Measurements from ENCODE around the gene CHCHD3. TPM values are rescaled to one million over a fixed set of nuclear protein-coding genes. Genes with fewer than 3 reads are reported as not detected.

Gene CHCHD3
- total RNA-seq, 2 experiments from 2014 or later, result 21.6 to 21.7 TPM

GRCh38 chr7:133044722-133045473 lies 37.0 kb downstream of the CHCHD3 start:
- Mint-ChIP-seq H3K4me3 (no peak overlapping the region), H3K27me3 (no peaks in the 10 kb centered on the region), H3K36me3 (ENCODE audit: low read depth) (peaks cover 24% of the 10 kb centered on the region), H3K27ac (no peak overlapping the region), H3K9me3 (no peaks in the 10 kb centered on the region), H3K4me1 (ENCODE audit: low read depth) (peaks cover 16% of the 10 kb centered on the region)
- no peaks in the 10 kb centered on the region for H3K4me1 ChIP-seq (ENCODE audit: insufficient read depth, low read length)
- CTCF ChIA-PET, result no interaction called here
- no peak for ATAC-seq (ENCODE audit: poor library complexity)
- no peaks in the 10 kb centered on the region for H3K36me3 ChIP-seq (ENCODE audit: insufficient read depth, low read length)
- DNase-seq, result no peak
- H3K4me3 ChIP-seq (ENCODE audit: low read length), result no peak overlapping the region
- POLR2A ChIA-PET, result no interaction called here
- intact Hi-C loops (cut with DNase I, micrococcal nuclease), result no loop called here
- TF ChIP-seq CTCF (IDR thresholded peaks at IDR 0.05), result no peak
- no peaks in the 10 kb centered on the region for H3K27me3 ChIP-seq (ENCODE audit: control insufficient read depth in 1 of 2, insufficient read depth in 2 of 2, low read length in 2 of 2)
- H3K27ac ChIP-seq (ENCODE audit: low read depth in 1 of 2, low read length in 2 of 2), result no peak overlapping the region
- no peaks in the 10 kb centered on the region for H3K9me3 ChIP-seq (ENCODE audit: control insufficient read depth in 1 of 2, insufficient read depth in 1 of 2, low read length in 2 of 2)

- Mint-ChIP-seq H3K9me3 (no peaks in the 10 kb centered on the region), H3K36me3 (ENCODE audit: low read depth) (peaks cover 10% of the 10 kb centered on the region), H3K27me3 (no peaks in the 10 kb centered on the region), H3K4me3 (no peak overlapping the region), H3K4me1 (ENCODE audit: low read depth) (peaks cover 12% of the 10 kb centered on the region), H3K27ac (no peak overlapping the region)
- POLR2A ChIA-PET, result no interaction called here
- Histone ChIP-seq H3K27ac (ENCODE audit: low read depth in 1 of 2, low read length in 2 of 2) (no peak overlapping the region), H3K27me3 (ENCODE audit: control insufficient read depth in 1 of 2, insufficient read depth in 2 of 2, low read length in 2 of 2) (no peaks in the 10 kb centered on the region), H3K4me1 (ENCODE audit: insufficient read depth, low read length) (no peaks in the 10 kb centered on the region), H3K36me3 (ENCODE audit: insufficient read depth, low read length) (no peaks in the 10 kb centered on the region), H3K4me3 (ENCODE audit: low read length) (no peak overlapping the region), H3K9me3 (ENCODE audit: control insufficient read depth in 1 of 2, insufficient read depth in 1 of 2, low read length in 2 of 2) (no peaks in the 10 kb centered on the region)
- intact Hi-C loops (cut with DNase I, micrococcal nuclease), result no loop called here
- ATAC-seq (ENCODE audit: poor library complexity), result no peak
- CTCF ChIA-PET, result no interaction called here
- no peak for TF ChIP-seq CTCF (IDR thresholded peaks at IDR 0.05)
- no peak for DNase-seq
Measured at GRCh38 chr7:133040674-133041073, 41.2 kb downstream of the CHCHD3 start.

GRCh38 chr7:133040178-133040577 lies 41.7 kb downstream of the CHCHD3 start:
- Histone ChIP-seq H3K9me3 (ENCODE audit: control insufficient read depth in 1 of 2, insufficient read depth in 1 of 2, low read length in 2 of 2) (no peaks in the 10 kb centered on the region), H3K27ac (ENCODE audit: low read depth in 1 of 2, low read length in 2 of 2) (no peak overlapping the region), H3K27me3 (ENCODE audit: control insufficient read depth in 1 of 2, insufficient read depth in 2 of 2, low read length in 2 of 2) (no peaks in the 10 kb centered on the region), H3K36me3 (ENCODE audit: insufficient read depth, low read length) (no peaks in the 10 kb centered on the region), H3K4me3 (ENCODE audit: low read length) (no peak overlapping the region), H3K4me1 (ENCODE audit: insufficient read depth, low read length) (no peaks in the 10 kb centered on the region)
- Mint-ChIP-seq H3K4me1 (ENCODE audit: low read depth) (peaks cover 12% of the 10 kb centered on the region), H3K27me3 (no peaks in the 10 kb centered on the region), H3K4me3 (no peak overlapping the region), H3K27ac (no peak overlapping the region), H3K36me3 (ENCODE audit: low read depth) (peaks cover 6% of the 10 kb centered on the region), H3K9me3 (no peaks in the 10 kb centered on the region)
- intact Hi-C loops (cut with DNase I, micrococcal nuclease), result no loop called here
- TF ChIP-seq CTCF (IDR thresholded peaks at IDR 0.05), result no peak
- POLR2A ChIA-PET, result interaction anchor here (1.5 kb wide), 1 partner anchor 42 kb away, joined by 4 read pairs; the partner anchor contains the start of gene CHCHD3
- ATAC-seq (ENCODE audit: poor library complexity) (no peak), DNase-seq (no peak)
- CTCF ChIA-PET, result no interaction called here
